Central memory CD4-positive, alpha-beta T cell (primary cell): Measurements from ENCODE around the gene ALB.

Source experiments
- DNase-seq: peaks from one replicate; pipeline ENCODE4 v3.0.0; 2022

The ALB gene

GRCh38 chr4:73452953-73453700 is 49.0 kb downstream of the ALB start:
- DNase-seq: no peak

GRCh38 chr4:73453701-73454005 is 49.6 kb downstream of the ALB start:
- DNase-seq: no peak

GRCh38 chr4:73454920-73455319 is 50.8 kb downstream of the ALB start:
- DNase-seq: no peak

GRCh38 chr4:73456177-73457022 is 52.3 kb downstream of the ALB start:
- no peak for DNase-seq

- DNase-seq: no peak
Observed at GRCh38 chr4:73458184-73459047, 54.3 kb downstream of the ALB start.

GRCh38 chr4:73459048-73459421 is 54.9 kb downstream of the ALB start:
- DNase-seq: no peak

- DNase-seq: no peak
Observed at GRCh38 chr4:73460913-73461522, 56.9 kb downstream of the ALB start.

GRCh38 chr4:73468170-73468569 is 64.1 kb downstream of the ALB start:
- no peak for DNase-seq

- no peak for DNase-seq
Observed at GRCh38 chr4:73470728-73471127, 66.6 kb downstream of the ALB start.
